Vagina (tissue), 2 donors: ENCODE data around the gene EPN2.

Source experiments
- POLR2A ChIP-seq, 2 donors: fragments of 450-650 bp; IDR thresholded peaks; one replicate each; pipeline ENCODE4 v1.6.1; 2017; ENCODE audit warnings: antibody characterized with exemption in 2 of 2, mild to moderate bottlenecking in 2 of 2, moderate library complexity in 2 of 2
- TF ChIP-seq, protein P1 (sequence below), 3 experiments: fragments of 450-650 bp in 2 of 3; fragments of 200-600 bp in 1 of 3; sonication (generic) in 1 of 3; IDR thresholded peaks; one replicate each; pipeline ENCODE4 v1.5.1; 2017 to 2019; ENCODE audit warnings: antibody characterized with exemption in 3 of 3, mild to moderate bottlenecking in 2 of 3, moderate library complexity in 2 of 3

DNA sequence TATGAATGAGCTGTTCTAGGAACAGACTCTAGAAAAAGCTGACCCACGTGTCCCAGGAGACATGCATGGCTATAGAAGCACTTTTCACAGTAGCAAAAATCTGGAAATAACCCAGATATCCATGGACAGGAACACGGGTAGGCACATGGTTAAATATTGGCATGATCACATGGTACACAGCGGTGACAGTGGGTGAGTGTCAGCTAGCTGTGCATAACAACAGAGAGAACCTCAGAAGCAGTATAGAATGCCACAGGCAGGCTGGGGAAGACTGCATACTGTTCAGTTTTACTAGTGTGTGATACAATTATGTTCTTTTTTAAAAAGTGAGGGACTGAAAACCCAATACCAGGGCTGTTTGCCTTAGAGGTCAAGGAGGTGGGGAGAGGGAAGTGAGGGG, 31.4 kb downstream of the EPN2 start:
- TF ChIP-seq, protein P1, sequence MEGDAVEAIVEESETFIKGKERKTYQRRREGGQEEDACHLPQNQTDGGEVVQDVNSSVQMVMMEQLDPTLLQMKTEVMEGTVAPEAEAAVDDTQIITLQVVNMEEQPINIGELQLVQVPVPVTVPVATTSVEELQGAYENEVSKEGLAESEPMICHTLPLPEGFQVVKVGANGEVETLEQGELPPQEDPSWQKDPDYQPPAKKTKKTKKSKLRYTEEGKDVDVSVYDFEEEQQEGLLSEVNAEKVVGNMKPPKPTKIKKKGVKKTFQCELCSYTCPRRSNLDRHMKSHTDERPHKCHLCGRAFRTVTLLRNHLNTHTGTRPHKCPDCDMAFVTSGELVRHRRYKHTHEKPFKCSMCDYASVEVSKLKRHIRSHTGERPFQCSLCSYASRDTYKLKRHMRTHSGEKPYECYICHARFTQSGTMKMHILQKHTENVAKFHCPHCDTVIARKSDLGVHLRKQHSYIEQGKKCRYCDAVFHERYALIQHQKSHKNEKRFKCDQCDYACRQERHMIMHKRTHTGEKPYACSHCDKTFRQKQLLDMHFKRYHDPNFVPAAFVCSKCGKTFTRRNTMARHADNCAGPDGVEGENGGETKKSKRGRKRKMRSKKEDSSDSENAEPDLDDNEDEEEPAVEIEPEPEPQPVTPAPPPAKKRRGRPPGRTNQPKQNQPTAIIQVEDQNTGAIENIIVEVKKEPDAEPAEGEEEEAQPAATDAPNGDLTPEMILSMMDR (IDR thresholded peaks at IDR 0.05): no peak
- no peak for TF ChIP-seq POLR2A (IDR thresholded peaks at IDR 0.05)
